Muscle layer of colon (tissue), 2 donors: ENCODE results near the gene SHANK2.
"Not testable (repeated sequence)": the region's sequence is repeated elsewhere in the genome, so short reads cannot be mapped to it uniquely, and the experiment has no call there.

Source experiments
- H3K27ac ChIP-seq: one replicate; pipeline ENCODE4 v1.7.0; 2013; ENCODE audit warnings: low read depth, mild to moderate bottlenecking, low read length, moderate library complexity
- H3K27me3 ChIP-seq, 2 donors: one replicate each; pipeline ENCODE4 v1.7.0; 2013; ENCODE audit warnings: low read length in 2 of 2, mild to moderate bottlenecking in 2 of 2; ENCODE audit not compliant: insufficient read depth in 2 of 2, control insufficient read depth in 1 of 2
- H3K36me3 ChIP-seq: one replicate; pipeline ENCODE4 v1.7.0; 2013; ENCODE audit warnings: mild to moderate bottlenecking, low read length; ENCODE audit not compliant: insufficient read depth
- H3K4me1 ChIP-seq: one replicate; pipeline ENCODE4 v1.7.0; 2013; ENCODE audit warnings: mild to moderate bottlenecking, low read length; ENCODE audit not compliant: insufficient read depth
- H3K4me3 ChIP-seq, 2 donors: one replicate each; pipeline ENCODE4 v1.7.0; 2013; ENCODE audit warnings: low read length in 2 of 2, low read depth in 1 of 2, mild to moderate bottlenecking in 1 of 2, moderate library complexity in 1 of 2
- H3K9ac ChIP-seq: one replicate; pipeline ENCODE4 v1.7.0; 2013; ENCODE audit warnings: low read length
- H3K9me3 ChIP-seq: one replicate; pipeline ENCODE4 v1.7.0; 2013; ENCODE audit warnings: mild to moderate bottlenecking, low read length
- donor health status: abdominal sarcoma.
- donor health status: Adenocarcinoma of cecum.

Gene SHANK2

GRCh38 chr11:71240061-71240690 lies 12.2 kb downstream of the SHANK2 start:
- H3K9me3 ChIP-seq: no peaks in the 10 kb centered on the region
- H3K36me3 ChIP-seq: no peaks in the 10 kb centered on the region
- H3K27me3 ChIP-seq: no peaks in the 10 kb centered on the region
- no peaks in the 10 kb centered on the region for H3K4me1 ChIP-seq
- H3K9ac ChIP-seq: no peak overlapping the region
- no peak overlapping the region for H3K4me3 ChIP-seq
- no peak overlapping the region for H3K27ac ChIP-seq

GRCh38 chr11:71239581-71239980 lies 12.8 kb downstream of the SHANK2 start:
- H3K9ac ChIP-seq: no peak overlapping the region
- no peak overlapping the region for H3K4me3 ChIP-seq
- no peaks in the 10 kb centered on the region for H3K27me3 ChIP-seq
- H3K9me3 ChIP-seq: no peaks in the 10 kb centered on the region
- no peaks in the 10 kb centered on the region for H3K36me3 ChIP-seq
- no peak overlapping the region for H3K27ac ChIP-seq
- no peaks in the 10 kb centered on the region for H3K4me1 ChIP-seq

- Histone ChIP-seq H3K36me3 (no peaks in the 10 kb centered on the region), H3K4me3 (no peak overlapping the region), H3K27ac (no peak overlapping the region), H3K9ac (no peak overlapping the region), H3K9me3 (no peaks in the 10 kb centered on the region), H3K4me1 (no peaks in the 10 kb centered on the region), H3K27me3 (no peaks in the 10 kb centered on the region)
Measured at GRCh38 chr11:71238941-71239340, 13.4 kb downstream of the SHANK2 start.

GRCh38 chr11:71238285-71238875 lies 14.0 kb downstream of the SHANK2 start:
- Histone ChIP-seq H3K27me3 (no peaks in the 10 kb centered on the region), H3K4me1 (no peaks in the 10 kb centered on the region), H3K4me3 (no peak overlapping the region), H3K9me3 (no peaks in the 10 kb centered on the region), H3K36me3 (no peaks in the 10 kb centered on the region), H3K27ac (no peak overlapping the region), H3K9ac (no peak overlapping the region)

GRCh38 chr11:71237853-71238252 lies 14.5 kb downstream of the SHANK2 start:
- Histone ChIP-seq H3K36me3 (no peaks in the 10 kb centered on the region), H3K9me3 (no peaks in the 10 kb centered on the region), H3K27me3 (no peaks in the 10 kb centered on the region), H3K4me3 (no peak overlapping the region), H3K27ac (no peak overlapping the region), H3K9ac (no peak overlapping the region), H3K4me1 (no peaks in the 10 kb centered on the region)

- no peaks in the 10 kb centered on the region for H3K9me3 ChIP-seq
- H3K9ac ChIP-seq: no peak overlapping the region
- no peaks in the 10 kb centered on the region for H3K27me3 ChIP-seq
- H3K4me1 ChIP-seq: no peaks in the 10 kb centered on the region
- H3K4me3 ChIP-seq: no peak overlapping the region
- no peak overlapping the region for H3K27ac ChIP-seq
- H3K36me3 ChIP-seq: no peaks in the 10 kb centered on the region
Measured at GRCh38 chr11:71236836-71237475, 15.4 kb downstream of the SHANK2 start.

- Histone ChIP-seq H3K4me3 (no peak overlapping the region), H3K27me3 (no peaks in the 10 kb centered on the region), H3K9ac (no peak overlapping the region), H3K4me1 (no peaks in the 10 kb centered on the region), H3K9me3 (no peaks in the 10 kb centered on the region), H3K36me3 (no peaks in the 10 kb centered on the region), H3K27ac (no peak overlapping the region)
Measured at GRCh38 chr11:71235719-71236118, 16.7 kb downstream of the SHANK2 start.

- H3K27me3 ChIP-seq, H3K36me3 ChIP-seq, H3K9ac ChIP-seq: not testable (repeated sequence)
Measured at GRCh38 chr11:71233896-71234852, 18.2 kb downstream of the SHANK2 start.

GRCh38 chr11:71232364-71232763 lies 20.0 kb downstream of the SHANK2 start:
- Histone ChIP-seq H3K36me3 (no peaks in the 10 kb centered on the region), H3K27ac (no peak overlapping the region), H3K27me3 (no peaks in the 10 kb centered on the region), H3K4me1 (no peaks in the 10 kb centered on the region), H3K9me3 (peaks cover 5% of the 10 kb centered on the region), H3K9ac (no peak overlapping the region), H3K4me3 (no peak overlapping the region)

More at GRCh38 chr11:71233896-71234852, 18.2 kb downstream of the SHANK2 start:
- not testable (repeated sequence) for H3K4me1 ChIP-seq, H3K4me3 ChIP-seq, H3K9me3 ChIP-seq, H3K27ac ChIP-seq

- Histone ChIP-seq H3K9me3 (peaks cover 12% of the 10 kb centered on the region), H3K4me1 (no peaks in the 10 kb centered on the region), H3K36me3 (no peaks in the 10 kb centered on the region), H3K9ac (no peak overlapping the region), H3K4me3 (no peak overlapping the region), H3K27ac (no peak overlapping the region), H3K27me3 (no peaks in the 10 kb centered on the region)
Measured at GRCh38 chr11:71228961-71229360, 23.4 kb downstream of the SHANK2 start.

- no peak overlapping the region for H3K9ac ChIP-seq
- no peaks in the 10 kb centered on the region for H3K4me1 ChIP-seq
- no peaks in the 10 kb centered on the region for H3K36me3 ChIP-seq
- no peak overlapping the region for H3K4me3 ChIP-seq
- peaks cover 12% of the 10 kb centered on the region for H3K9me3 ChIP-seq
- no peak overlapping the region for H3K27ac ChIP-seq
- H3K27me3 ChIP-seq: no peaks in the 10 kb centered on the region
Measured at GRCh38 chr11:71227058-71227659, 25.2 kb downstream of the SHANK2 start.
